ENCODE data around the gene ZBTB12.

GRCh38 chr6:31871046-31871659 lies 30.7 kb downstream of the ZBTB12 start:
- no peak for TF ChIP-seq CTCF (IDR thresholded peaks at IDR 0.05)
- no peak for TF ChIP-seq EP300 (IDR thresholded peaks at IDR 0.05)

Data from stomach (tissue), 4 donors.